Testis (tissue), 3 donors: ENCODE results near the gene NAA20. TPM values are rescaled to one million over a fixed set of nuclear protein-coding genes. Genes with fewer than 3 reads are reported as not detected.

Source experiments
- DNase-seq: peaks from one replicate; pipeline ENCODE4 v3.0.0-alpha.2; 2019
- H3K27ac ChIP-seq, 2 donors: fragments of 200-600 bp; sonication (generic); one replicate each; pipeline ENCODE4 v1.5.1; 2019
- H3K27me3 ChIP-seq: fragments of 200-600 bp; sonication (generic); one replicate; pipeline ENCODE4 v1.5.1; 2019
- H3K36me3 ChIP-seq: fragments of 200-600 bp; sonication (generic); one replicate; pipeline ENCODE4 v1.5.1; 2017; ENCODE audit warnings: low read depth; ENCODE audit errors: missing control alignments
- H3K4me1 ChIP-seq: fragments of 200-600 bp; sonication (generic); one replicate; pipeline ENCODE4 v1.5.1; 2019
- H3K4me3 ChIP-seq, 2 donors: fragments of 200-600 bp; sonication (generic); one replicate each; pipeline ENCODE4 v1.5.1; 2017 to 2019
- H3K9me3 ChIP-seq: fragments of 200-600 bp; sonication (generic); one replicate; pipeline ENCODE4 v1.5.1; 2017
- POLR2A ChIP-seq: fragments of 450-650 bp; IDR thresholded peaks from one replicate; pipeline ENCODE4 v1.6.1; 2017; ENCODE audit warnings: antibody characterized with exemption, mild to moderate bottlenecking, moderate library complexity
- WGBS, 2 donors: methylation state at CpG; one replicate each; pipeline ENCODE4 v1.1.5; 2018; 5-methylcytosine and 5-hydroxymethylcytosine counted together
- intact Hi-C: fragments of 100-400 bp; cut with DNase I; formaldehyde crosslinking; loops from one replicate; pipeline ENCODE4 v1.15.1; 2023; ENCODE audit warnings: low total_unique reads
- polyA plus RNA-seq: library from polyadenylated mRNA; stranded (reverse); fragments of 350-450 nt; fragmentation: Illumina TruSeq; extraction: RNeasy Lipid Tissue Mini Kit (QIAGEN cat#74804); gene quantifications from one replicate; pipeline ENCODE4 v1.2.3, GENCODE V29; 2014; ENCODE audit warnings: low read depth, low replicate concordance; ENCODE audit not compliant: insufficient read depth
- total RNA-seq, 2 donors: library from RNA; depleted of rRNA; stranded (reverse); fragments of >200 nt; gene quantifications; one replicate each; pipeline ENCODE4 v1.2.3, GENCODE V29; 2016
- TF ChIP-seq, protein P1 (sequence below), 3 experiments: fragments of 450-650 bp in 2 of 3; fragments of 200-600 bp in 1 of 3; sonication (generic) in 1 of 3; IDR thresholded peaks; one replicate each; pipeline ENCODE4 v1.5.1; 2016 to 2019; ENCODE audit warnings: antibody characterized with exemption in 3 of 3, mild to moderate bottlenecking in 2 of 3, moderate library complexity in 1 of 3

Gene NAA20
- total and polyA plus RNA-seq, 3 donors from 2014 or later, result 41.3 to 176 (median 53.9) TPM

GRCh38 chr20:19969106-19969505 is 48.1 kb upstream of the NAA20 start:
- TF ChIP-seq POLR2A, result no peak
- TF ChIP-seq, protein P1, sequence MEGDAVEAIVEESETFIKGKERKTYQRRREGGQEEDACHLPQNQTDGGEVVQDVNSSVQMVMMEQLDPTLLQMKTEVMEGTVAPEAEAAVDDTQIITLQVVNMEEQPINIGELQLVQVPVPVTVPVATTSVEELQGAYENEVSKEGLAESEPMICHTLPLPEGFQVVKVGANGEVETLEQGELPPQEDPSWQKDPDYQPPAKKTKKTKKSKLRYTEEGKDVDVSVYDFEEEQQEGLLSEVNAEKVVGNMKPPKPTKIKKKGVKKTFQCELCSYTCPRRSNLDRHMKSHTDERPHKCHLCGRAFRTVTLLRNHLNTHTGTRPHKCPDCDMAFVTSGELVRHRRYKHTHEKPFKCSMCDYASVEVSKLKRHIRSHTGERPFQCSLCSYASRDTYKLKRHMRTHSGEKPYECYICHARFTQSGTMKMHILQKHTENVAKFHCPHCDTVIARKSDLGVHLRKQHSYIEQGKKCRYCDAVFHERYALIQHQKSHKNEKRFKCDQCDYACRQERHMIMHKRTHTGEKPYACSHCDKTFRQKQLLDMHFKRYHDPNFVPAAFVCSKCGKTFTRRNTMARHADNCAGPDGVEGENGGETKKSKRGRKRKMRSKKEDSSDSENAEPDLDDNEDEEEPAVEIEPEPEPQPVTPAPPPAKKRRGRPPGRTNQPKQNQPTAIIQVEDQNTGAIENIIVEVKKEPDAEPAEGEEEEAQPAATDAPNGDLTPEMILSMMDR (IDR thresholded peaks at IDR 0.05), result no peak
- H3K9me3 ChIP-seq, result no peaks in the 10 kb centered on the region
- no peaks in the 10 kb centered on the region for H3K27me3 ChIP-seq
- WGBS, 2 donors, result 81 to 90% methylated on average over 5 of the region's 5 CpGs
- DNase-seq, result no peak
- intact Hi-C loops, result no loop called here
- no peak overlapping the region for H3K27ac ChIP-seq
- no peak overlapping the region for H3K4me3 ChIP-seq
- H3K36me3 ChIP-seq, result no peaks in the 10 kb centered on the region
- H3K4me1 ChIP-seq, result peaks cover 15% of the 10 kb centered on the region

- Histone ChIP-seq H3K9me3 (no peaks in the 10 kb centered on the region), H3K4me1 (peaks cover 16% of the 10 kb centered on the region), H3K4me3 (no peak overlapping the region), H3K27ac (no peak overlapping the region), H3K27me3 (no peaks in the 10 kb centered on the region), H3K36me3 (no peaks in the 10 kb centered on the region)
- no peak for DNase-seq
- TF ChIP-seq, protein P1 (IDR thresholded peaks at IDR 0.05), result no peak
- no peak for TF ChIP-seq POLR2A
- intact Hi-C loops, result no loop called here
- 79 to 93% methylated on average over 5 of the region's 5 CpGs for WGBS, 2 donors
Observed at GRCh38 chr20:19969507-19970255, 47.5 kb upstream of the NAA20 start.

DNA sequence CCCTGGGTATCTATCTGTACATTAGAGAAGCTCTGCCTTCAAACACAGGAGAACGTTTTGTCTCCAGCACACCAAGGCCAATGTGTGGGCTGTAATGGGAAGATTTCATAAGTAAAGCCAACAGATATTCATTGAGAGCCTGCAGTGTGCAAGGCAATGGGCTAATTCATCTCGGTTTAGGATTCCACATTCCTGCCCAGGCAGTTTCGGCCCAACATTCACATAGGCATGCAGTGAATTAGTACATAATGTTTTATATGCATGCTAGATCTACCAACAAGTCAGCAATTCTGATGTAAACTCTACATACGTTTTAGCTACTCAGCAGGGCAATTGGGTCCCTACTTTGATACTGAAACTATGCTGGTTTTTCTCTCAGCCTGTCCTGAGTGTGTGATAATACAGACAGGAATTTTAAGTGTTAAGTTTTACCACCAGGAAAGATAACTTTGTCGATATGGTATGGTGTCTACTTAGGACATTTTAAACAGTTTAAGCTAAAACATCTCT is 46.9 kb upstream of the NAA20 start:
- no peak overlapping the region for H3K4me3 ChIP-seq
- H3K4me1 ChIP-seq, result peaks cover 16% of the 10 kb centered on the region
- DNase-seq, result no peak
- no peaks in the 10 kb centered on the region for H3K9me3 ChIP-seq
- H3K36me3 ChIP-seq, result no peaks in the 10 kb centered on the region
- no peaks in the 10 kb centered on the region for H3K27me3 ChIP-seq
- 53 to 65% methylated on average over 5 of the region's 5 CpGs for WGBS, 2 donors
- intact Hi-C loops, result no loop called here
- TF ChIP-seq, protein P1 (IDR thresholded peaks at IDR 0.05), result no peak
- TF ChIP-seq POLR2A, result no peak
- H3K27ac ChIP-seq, result no peak overlapping the region

DNA sequence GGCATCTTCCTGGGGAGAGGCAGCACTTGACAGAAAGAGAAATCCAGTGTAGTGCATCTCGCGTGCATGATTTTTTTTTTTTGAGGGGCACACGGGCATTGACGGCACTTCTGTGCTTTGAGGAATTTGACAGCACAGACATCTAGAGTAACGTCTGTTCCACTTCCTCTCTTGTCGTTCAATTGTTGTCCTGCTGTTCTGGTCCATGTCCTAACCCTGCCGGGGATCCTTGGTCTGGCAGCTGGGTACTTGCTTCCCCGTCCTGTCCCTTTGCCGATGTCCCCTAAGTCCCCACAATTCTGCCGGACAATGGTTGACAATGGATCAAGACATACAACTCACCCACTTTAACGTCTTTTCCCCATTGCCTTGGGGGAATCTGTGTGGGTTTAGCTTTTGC is 46.0 kb upstream of the NAA20 start:
- 83 to 87% methylated on average over 11 of the region's 11 CpGs for WGBS, 2 donors
- H3K27ac ChIP-seq, result no peak overlapping the region
- no peak for DNase-seq
- H3K27me3 ChIP-seq, result no peaks in the 10 kb centered on the region
- intact Hi-C loops, result no loop called here
- no peaks in the 10 kb centered on the region for H3K36me3 ChIP-seq
- TF ChIP-seq, protein P1 (IDR thresholded peaks at IDR 0.05), result no peak
- no peak for TF ChIP-seq POLR2A
- no peak overlapping the region for H3K4me3 ChIP-seq
- H3K9me3 ChIP-seq, result no peaks in the 10 kb centered on the region
- H3K4me1 ChIP-seq, result peaks cover 20% of the 10 kb centered on the region
